ENCODE results near the gene LNX1.

DNA sequence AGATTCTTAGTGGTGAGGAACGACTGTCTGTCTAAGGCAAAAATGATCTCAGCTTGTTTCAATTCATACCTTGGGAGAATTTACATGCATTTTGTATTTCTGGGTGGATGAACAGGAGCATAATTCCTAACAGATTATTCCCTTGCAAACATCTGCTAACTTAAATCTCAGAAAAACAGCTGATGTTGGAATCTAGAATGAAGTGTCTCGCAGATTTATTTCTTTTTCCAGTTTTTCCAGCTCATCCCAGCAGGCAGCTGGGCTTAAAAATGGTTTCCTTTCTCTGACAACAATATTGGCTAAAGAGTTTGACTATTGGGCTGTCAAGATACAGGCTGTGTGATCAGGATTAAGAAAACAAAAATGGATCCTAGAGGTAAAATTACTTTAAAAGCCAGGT is 1.1 kb downstream of the LNX1 start:
- TF ChIP-seq, protein P1, sequence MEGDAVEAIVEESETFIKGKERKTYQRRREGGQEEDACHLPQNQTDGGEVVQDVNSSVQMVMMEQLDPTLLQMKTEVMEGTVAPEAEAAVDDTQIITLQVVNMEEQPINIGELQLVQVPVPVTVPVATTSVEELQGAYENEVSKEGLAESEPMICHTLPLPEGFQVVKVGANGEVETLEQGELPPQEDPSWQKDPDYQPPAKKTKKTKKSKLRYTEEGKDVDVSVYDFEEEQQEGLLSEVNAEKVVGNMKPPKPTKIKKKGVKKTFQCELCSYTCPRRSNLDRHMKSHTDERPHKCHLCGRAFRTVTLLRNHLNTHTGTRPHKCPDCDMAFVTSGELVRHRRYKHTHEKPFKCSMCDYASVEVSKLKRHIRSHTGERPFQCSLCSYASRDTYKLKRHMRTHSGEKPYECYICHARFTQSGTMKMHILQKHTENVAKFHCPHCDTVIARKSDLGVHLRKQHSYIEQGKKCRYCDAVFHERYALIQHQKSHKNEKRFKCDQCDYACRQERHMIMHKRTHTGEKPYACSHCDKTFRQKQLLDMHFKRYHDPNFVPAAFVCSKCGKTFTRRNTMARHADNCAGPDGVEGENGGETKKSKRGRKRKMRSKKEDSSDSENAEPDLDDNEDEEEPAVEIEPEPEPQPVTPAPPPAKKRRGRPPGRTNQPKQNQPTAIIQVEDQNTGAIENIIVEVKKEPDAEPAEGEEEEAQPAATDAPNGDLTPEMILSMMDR (IDR thresholded peaks at IDR 0.05; ENCODE audit: insufficient read depth, low read depth, low read length): no peak
- no peak for TF ChIP-seq EZH2 (IDR thresholded peaks at IDR 0.05; ENCODE audit: insufficient read depth, low read length)
